ENCODE data around the gene TBC1D3B.

DNA sequence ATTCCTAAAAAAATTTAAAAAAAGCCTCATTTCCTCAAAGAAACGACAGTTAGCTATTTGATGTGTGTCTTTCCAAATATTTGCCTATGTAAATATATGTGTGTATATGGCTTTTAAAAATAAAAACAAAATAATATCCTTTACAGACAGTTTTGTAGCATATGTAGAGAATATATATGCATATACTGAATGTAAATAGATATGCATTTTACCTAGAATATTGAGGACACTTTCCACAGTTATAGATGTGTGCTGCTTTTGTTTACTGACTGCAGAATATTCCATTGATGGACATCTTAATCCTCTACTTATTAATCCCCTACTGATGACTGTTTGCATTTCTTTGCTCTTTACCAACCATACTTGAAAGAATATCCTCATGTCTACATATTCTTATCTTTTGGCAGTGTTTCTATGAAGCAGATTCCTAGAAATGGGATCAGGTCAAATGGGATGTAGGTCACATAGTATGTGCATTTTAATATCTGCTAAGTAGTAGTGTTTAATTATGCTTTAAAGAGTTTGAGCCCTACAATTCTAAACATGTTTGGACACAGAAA lies 16.9 kb upstream of the TBC1D3B start:
- TF ChIP-seq, protein P1, sequence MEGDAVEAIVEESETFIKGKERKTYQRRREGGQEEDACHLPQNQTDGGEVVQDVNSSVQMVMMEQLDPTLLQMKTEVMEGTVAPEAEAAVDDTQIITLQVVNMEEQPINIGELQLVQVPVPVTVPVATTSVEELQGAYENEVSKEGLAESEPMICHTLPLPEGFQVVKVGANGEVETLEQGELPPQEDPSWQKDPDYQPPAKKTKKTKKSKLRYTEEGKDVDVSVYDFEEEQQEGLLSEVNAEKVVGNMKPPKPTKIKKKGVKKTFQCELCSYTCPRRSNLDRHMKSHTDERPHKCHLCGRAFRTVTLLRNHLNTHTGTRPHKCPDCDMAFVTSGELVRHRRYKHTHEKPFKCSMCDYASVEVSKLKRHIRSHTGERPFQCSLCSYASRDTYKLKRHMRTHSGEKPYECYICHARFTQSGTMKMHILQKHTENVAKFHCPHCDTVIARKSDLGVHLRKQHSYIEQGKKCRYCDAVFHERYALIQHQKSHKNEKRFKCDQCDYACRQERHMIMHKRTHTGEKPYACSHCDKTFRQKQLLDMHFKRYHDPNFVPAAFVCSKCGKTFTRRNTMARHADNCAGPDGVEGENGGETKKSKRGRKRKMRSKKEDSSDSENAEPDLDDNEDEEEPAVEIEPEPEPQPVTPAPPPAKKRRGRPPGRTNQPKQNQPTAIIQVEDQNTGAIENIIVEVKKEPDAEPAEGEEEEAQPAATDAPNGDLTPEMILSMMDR (IDR thresholded peaks at IDR 0.05), result no peak
- TF ChIP-seq, protein P2, sequence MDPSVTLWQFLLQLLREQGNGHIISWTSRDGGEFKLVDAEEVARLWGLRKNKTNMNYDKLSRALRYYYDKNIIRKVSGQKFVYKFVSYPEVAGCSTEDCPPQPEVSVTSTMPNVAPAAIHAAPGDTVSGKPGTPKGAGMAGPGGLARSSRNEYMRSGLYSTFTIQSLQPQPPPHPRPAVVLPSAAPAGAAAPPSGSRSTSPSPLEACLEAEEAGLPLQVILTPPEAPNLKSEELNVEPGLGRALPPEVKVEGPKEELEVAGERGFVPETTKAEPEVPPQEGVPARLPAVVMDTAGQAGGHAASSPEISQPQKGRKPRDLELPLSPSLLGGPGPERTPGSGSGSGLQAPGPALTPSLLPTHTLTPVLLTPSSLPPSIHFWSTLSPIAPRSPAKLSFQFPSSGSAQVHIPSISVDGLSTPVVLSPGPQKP (IDR thresholded peaks at IDR 0.05; ENCODE audit: low read depth, low read length), result no peak

Measured in A549 (cell line).